Mucosa of descending colon (tissue), 3 donors: ENCODE results near the gene PRM3. TPM values are rescaled to one million over a fixed set of nuclear protein-coding genes. Genes with fewer than 3 reads are reported as not detected.
A peak's percentile ranks its signal among the peaks of the same experiment; 100 is the strongest.

Experiments
- ATAC-seq: fragments of 200-7000 bp; cut with Tn5 transposase; one replicate; pipeline ENCODE4 v1.9.1; 2020; ENCODE audit warnings: mild to moderate bottlenecking, moderate library complexity
- DNase-seq, 3 donors: peaks; one replicate each; pipeline ENCODE4 v3.0.0-alpha.2; 2020
- H3K36me3 ChIP-seq: fragments of 200-600 bp; one replicate; pipeline ENCODE4 v1.8.0; 2021; ENCODE audit warnings: low read depth, mild to moderate bottlenecking
- H3K4me1 ChIP-seq: fragments of 200-600 bp; one replicate; pipeline ENCODE4 v1.8.0; 2021; ENCODE audit warnings: low read depth, mild to moderate bottlenecking
- H3K4me3 ChIP-seq: fragments of 200-600 bp; one replicate; pipeline ENCODE4 v1.8.0; 2021; ENCODE audit warnings: mild to moderate bottlenecking
- H3K9me3 ChIP-seq: fragments of 200-600 bp; one replicate; pipeline ENCODE4 v1.8.0; 2021; ENCODE audit warnings: mild to moderate bottlenecking
- intact Hi-C, 2 donors: fragments of 100-400 bp; cut with DNase I in 1 of 2; cut with micrococcal nuclease in 1 of 2; formaldehyde crosslinking; loops; one replicate each; pipeline versions ENCODE4 v1.11.0 to v1.11.1; 2022; cut with DNase I, micrococcal nuclease
- microRNA-seq: library from miRNA; unstranded; fragments of <30 nt; microRNA quantifications from one replicate; pipeline ENCODE4, GENCODE V29; 2019
- total RNA-seq, 3 donors: library from RNA; stranded (reverse); fragmentation: NEBNext Ultra II Directional in 2 of 3; extraction: Animal tissue kit (Norgen Biotek cat#: 25700) in 2 of 3; gene quantifications; one replicate each; pipeline versions ENCODE4 v1.2.1 to v1.2.4, GENCODE V29; 2021 to 2023
- TF ChIP-seq, protein P1 (sequence below): fragments of 200-600 bp; IDR thresholded peaks from one replicate; pipeline ENCODE4 v1.8.0; 2022; ENCODE audit warnings: antibody characterized with exemption, mild to moderate bottlenecking
- donor health status: DM: no; HTN: no; CAD: no; lungs with moderate emphysema.
- donor health status: DM: no; HTN: no; CAD: no.
- donor health status: DM: no; HTN: yes; CAD: no.

PRM3 gene
- total RNA-seq, 3 donors from 2014 or later = not detected

DNA sequence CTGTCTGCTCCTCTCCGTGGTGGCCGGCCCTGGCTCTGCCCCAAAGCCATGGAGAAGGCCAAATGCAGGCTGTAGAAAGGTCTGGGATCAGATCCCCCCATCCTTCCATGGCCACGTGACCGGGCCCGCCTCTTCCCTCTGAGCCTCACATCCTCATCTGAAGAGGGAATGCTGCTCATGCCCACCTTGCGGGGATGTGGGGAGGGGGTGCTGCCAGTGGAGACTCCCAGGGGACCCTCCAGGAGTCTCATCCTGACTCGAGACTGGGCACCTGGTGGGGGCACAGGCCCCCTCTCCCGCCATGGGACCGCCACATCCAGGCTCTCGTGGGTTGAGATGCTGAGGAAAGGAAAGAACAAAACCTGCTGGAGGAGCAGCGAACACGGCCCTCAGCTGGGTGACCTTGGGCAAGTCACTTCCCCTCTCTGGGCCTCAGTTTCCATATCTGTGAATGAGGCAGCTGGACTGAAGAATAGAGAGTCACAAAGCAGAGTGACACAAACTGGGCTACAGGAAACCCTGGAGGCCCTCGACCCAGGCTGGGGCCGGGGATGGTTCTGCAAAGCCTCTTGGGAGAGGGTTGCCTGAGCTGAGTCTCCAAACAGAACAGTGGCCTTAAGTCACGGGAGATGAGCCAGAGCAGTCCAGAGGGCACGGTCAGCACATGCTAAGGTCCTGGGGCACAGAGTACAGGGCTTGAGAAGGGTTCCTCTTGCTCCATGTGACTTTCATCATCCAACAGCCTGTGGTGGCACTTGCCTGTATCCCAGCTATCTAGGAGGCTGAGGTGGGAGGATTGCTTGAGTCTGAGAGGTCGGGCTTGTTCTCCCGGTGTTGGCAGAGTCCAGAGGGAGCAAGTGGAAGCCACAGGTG is 47.5 kb downstream of the PRM3 start:
- H3K4me1 ChIP-seq = peaks cover 4% of the 10 kb centered on the region
- intact Hi-C loops = no loop called here
- no peak for ATAC-seq
- TF ChIP-seq, protein P1, sequence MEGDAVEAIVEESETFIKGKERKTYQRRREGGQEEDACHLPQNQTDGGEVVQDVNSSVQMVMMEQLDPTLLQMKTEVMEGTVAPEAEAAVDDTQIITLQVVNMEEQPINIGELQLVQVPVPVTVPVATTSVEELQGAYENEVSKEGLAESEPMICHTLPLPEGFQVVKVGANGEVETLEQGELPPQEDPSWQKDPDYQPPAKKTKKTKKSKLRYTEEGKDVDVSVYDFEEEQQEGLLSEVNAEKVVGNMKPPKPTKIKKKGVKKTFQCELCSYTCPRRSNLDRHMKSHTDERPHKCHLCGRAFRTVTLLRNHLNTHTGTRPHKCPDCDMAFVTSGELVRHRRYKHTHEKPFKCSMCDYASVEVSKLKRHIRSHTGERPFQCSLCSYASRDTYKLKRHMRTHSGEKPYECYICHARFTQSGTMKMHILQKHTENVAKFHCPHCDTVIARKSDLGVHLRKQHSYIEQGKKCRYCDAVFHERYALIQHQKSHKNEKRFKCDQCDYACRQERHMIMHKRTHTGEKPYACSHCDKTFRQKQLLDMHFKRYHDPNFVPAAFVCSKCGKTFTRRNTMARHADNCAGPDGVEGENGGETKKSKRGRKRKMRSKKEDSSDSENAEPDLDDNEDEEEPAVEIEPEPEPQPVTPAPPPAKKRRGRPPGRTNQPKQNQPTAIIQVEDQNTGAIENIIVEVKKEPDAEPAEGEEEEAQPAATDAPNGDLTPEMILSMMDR = no peak
- DNase-seq = peak in 1 of 3 donors; percentile 67
- no peaks in the 10 kb centered on the region for H3K36me3 ChIP-seq
- H3K4me3 ChIP-seq = no peak overlapping the region
- H3K9me3 ChIP-seq = no peaks in the 10 kb centered on the region

DNA sequence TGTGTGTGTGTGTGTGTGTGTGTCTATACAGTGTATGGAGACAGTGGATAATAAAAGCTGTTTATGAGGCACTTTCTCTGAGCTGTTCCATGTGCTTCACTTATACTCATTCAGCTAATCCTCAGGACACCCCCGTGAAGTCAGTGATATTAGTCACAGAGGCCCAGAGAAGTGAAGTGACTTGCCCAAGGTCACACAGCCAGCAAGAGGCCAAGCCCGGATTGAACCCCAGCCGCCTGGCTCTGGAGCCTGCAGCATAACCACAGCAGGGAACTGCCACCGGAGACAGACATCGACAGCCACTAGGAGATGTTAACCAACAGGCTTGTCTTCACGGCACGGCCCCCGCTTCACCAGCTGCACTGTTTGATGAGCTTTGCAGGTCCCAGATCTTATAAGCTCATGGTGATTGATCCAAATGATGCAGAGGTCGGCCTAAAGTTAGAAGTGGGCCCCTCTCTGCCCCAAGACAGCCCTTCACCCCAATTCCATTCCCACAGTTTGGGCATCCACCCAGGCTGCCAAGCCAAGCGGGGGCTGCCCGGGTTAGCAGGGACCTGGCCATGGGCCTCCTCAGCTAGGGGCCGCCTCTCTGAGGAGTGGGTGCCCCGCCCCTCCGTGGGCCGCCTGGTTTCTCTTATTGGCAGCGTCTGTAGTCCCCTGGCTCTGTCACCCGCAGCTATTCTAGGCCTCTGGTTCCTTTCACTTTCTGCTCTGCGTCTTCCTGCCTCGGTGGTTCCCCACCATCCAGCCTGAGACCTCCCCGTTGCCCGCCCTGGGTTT is 48.3 kb downstream of the PRM3 start:
- Histone ChIP-seq H3K36me3 (no peaks in the 10 kb centered on the region), H3K4me3 (no peak overlapping the region), H3K9me3 (no peaks in the 10 kb centered on the region), H3K4me1 (peaks cover 4% of the 10 kb centered on the region)
- intact Hi-C loops = no loop called here
- ATAC-seq (peak; percentile 64), DNase-seq (peak; percentile 64 to 85 (median 65))
- TF ChIP-seq, protein P1 = no peak

DNA sequence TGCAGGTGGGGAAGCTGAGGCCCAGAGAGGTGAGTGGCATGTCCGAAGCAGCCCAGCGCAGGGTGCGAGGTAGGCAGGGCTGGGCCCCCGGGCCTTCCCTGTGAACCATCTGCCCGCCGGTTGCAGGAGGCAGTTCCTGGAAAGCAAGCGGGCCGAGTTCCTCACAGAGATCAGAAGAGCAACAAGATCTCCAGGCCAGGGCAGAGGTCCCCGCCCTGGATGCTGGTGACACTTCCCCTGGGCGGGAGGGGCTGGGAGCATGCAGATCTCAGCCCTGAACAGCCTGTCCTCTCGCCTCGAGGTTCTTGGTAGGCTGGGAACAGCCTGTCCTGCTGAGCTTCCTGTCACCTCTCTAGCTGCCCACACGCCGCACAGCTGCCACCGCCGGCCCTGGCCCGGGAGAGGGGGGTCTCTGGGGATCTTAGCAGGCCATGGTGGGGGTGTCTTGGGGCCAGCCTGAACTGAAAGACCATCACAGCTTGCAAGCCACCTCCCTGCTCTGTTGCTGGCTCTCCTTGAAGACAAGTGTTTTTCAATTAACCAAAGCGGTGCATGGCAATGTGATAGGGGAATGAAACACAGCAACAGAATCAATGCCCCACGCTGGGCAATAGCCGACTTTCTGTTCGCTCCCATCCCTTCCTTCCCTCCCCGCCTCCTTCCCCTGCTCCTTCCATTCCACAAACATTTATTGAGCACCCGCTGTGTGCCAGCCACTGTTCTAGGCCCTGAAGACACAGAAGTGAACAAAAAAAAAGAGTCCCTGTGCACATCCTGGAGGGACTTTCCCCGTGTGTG is 49.1 kb downstream of the PRM3 start:
- no peak overlapping the region for H3K4me3 ChIP-seq
- H3K9me3 ChIP-seq = no peaks in the 10 kb centered on the region
- DNase-seq (peak; percentile 49 to 91 (median 62)), ATAC-seq (peak; percentile 88)
- TF ChIP-seq, protein P1 = no peak
- no peaks in the 10 kb centered on the region for H3K36me3 ChIP-seq
- intact Hi-C loops = no loop called here
- peaks cover under 1% of the 10 kb centered on the region for H3K4me1 ChIP-seq

Small RNA genes within 50 kb of the gene (microRNA-seq; reads per million reads assigned to microRNA genes)
- not detected for gene MIR548H2

Other genes starting within 250 kb of the PRM3 start
- gene SOCS1, start 17.4 kb downstream of the PRM3 start, total RNA-seq = 1 to 10 TPM; 4.0 to 6.5 (median 4.1) TPM
- not detected for gene TNP2, start 4.3 kb downstream of the PRM3 start, total RNA-seq
- not detected for gene PRM2, start 2.9 kb upstream of the PRM3 start, total RNA-seq
- not detected for gene PRM1, start 7.7 kb upstream of the PRM3 start, total RNA-seq
- 10 to 100 TPM in 1 of 3 donors, 1 to 10 TPM in 2; 2.1 to 12.1 (median 7.0) TPM for gene RMI2, start 71.8 kb upstream of the PRM3 start, total RNA-seq